Measurements from ENCODE around the gene TOR1A. TPM values are rescaled to one million over a fixed set of nuclear protein-coding genes. Genes with fewer than 3 reads are reported as not detected.

The TOR1A gene
- total RNA-seq, 1 experiment from 2014 or later: 47.6 TPM

DNA sequence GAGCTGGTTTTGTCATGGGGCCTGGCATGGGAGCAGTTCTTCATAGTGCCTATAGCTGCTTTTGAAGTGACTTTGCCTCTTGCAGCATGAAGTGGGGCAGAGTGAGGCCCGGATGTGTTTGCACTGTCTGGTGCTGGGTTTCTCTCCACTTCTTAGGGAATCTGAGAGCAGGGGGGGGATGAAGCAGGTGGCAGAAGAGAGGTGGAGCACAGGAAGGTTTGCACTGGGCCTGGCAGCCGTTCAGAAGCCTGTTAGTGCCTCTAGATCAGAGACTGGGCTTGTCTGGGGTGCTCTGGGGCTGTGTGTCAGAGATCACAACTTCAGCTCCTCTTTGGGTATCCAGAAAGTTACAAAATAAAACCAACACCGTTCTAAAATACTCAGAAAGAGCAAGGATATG, 29.7 kb upstream of the TOR1A start:
- no peak for DNase-seq (ENCODE audit: extremely low read depth, low read depth)

DNA sequence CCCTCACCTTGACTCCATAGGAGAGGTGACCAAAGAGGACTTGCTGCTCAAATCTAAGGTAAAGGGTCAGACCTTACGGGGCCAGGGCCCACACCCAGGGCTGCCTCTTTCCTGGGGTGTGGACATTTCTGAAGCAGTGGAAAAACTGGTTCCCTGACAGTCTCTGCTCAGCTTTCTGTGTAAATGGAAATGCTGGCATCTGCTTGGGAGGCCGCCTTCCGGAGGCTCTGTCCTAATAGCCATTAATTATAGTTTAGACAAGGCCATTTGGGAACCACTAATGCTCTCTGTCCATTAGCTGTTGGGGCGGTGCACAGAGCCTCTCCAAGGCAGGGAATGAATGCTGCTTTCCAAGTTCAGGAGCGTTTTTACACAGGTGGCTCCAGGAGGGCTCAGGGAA, 28.6 kb upstream of the TOR1A start:
- no peak for DNase-seq (ENCODE audit: extremely low read depth, low read depth)

DNA sequence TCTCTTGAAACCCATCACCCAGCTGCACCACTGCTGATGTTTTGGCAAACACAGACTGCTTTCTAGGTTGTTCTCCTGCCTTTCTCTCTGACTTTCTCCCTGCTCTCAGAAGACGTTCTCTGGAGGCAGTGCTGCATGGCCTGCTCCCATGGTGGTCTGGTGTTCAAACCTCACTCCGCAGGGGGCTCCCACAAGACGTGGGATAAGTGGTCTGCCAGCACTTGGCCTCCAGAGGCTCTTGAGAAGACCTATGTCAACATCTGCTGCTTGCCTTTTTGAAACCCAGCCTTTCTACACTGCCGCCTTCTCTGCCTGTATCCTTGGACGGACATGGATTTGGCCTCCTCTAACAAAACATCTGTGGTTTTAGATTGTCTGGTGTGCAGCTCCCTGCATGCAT, 27.9 kb upstream of the TOR1A start:
- no peak for DNase-seq (ENCODE audit: extremely low read depth, low read depth)

DNA sequence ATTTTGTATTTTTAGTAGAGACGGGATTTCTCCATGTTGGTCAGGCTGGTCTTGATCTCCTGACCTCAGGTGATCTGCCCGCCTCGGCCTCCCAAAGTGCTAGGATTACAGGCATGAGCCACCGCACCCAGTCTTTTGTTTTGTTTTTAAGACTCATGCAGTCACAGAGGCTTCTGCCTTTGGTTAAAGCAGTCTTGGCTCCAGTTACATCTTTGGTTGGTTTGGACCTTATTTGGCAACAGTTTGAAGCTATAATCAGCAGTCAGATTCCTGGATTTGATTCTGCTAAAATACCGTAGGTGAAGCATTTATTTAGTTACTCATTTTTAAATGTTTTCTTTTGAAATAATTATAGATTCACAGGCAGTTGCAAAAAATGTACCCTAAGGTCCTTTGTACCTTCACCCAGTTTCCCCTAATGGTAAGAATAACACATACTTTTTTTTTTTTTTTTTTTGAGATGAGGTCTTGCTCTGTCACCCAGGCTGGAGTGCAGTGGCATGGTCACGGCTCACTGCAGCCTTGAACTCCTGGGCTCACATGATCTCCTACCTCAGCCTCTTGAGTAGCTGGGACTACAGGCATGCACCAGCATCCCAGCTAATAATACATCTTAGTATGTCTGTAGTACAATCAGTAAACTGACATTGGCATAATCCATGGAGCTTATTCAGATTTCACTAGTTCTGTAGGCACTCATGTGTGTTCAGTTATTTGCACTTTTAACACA, 27.1 kb upstream of the TOR1A start:
- DNase-seq (ENCODE audit: extremely low read depth, low read depth): no peak

DNA sequence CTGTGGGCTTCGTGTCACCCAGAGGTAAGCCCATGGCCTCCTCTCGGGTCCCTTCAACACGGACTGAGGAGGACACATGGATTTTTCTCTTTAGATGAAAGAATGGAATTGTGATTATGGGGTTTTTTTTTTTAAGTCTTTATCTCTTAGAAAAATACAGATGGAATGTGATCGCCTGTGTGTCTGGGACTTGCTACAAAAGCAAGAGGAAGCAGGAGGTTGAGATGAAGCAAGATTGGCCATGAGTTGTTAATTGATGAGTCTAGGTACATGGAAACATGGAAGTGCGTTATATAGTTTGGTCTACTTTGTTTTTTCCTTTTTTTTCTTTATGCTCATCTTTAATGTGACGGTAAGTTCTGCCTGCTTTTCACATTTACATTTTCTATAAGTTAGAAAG, 26.0 kb upstream of the TOR1A start:
- no peak for DNase-seq (ENCODE audit: extremely low read depth, low read depth)

DNA sequence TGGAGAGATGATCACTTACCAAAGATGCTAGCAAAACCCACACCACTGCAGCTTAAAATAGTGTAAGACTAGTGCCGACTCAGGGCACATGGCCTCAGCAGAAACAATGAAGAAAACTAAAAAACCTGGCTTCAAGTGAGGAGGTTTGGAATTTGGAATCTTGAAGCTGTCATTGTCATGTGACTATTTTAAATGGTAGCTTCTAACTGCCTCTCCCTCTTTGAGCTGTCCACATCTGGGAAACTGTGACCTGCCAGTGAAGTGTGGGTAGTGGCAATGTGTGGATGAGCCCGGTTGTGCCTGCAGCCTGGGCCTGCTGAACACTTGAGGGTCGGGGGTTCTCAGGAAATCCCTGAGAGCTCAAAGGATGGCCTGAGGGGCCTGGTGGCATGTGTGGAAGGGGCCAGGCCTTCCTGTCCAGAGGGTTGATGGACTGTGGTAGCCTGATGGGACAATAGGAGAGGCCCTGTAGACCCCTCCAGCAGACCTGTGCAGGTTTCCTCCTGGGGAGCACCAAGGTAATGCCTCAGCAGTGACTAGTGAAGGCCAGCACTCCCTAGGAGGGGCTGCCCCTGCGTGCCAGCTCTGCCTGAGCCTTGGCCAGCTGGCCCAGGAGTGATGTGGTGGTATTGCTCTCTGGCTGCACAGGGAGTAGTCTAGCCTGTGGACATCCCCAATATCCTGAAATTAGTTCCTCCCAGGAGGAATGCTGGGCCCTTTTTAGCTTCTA, 24.9 kb upstream of the TOR1A start:
- no peak for DNase-seq (ENCODE audit: extremely low read depth, low read depth)

DNA sequence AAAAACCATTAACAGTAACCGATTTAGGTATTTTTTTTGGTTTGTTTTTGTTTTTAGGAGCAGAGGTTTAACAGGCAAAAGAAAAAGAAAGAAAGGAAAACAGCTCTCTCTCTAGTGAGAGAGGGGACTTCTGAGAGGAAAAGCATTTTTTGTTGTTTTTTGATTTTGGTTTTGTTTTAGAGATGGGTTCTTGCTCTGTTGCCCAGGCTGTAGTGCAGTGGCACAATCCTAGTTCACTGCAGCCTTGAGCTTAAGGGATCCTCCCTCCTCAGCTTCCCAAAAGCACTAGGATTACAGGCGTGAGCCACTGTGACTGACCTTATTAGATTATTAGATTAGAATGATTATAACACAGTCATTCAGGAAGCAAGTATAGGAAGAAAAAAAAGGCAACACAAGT, 21.4 kb upstream of the TOR1A start:
- DNase-seq (ENCODE audit: extremely low read depth, low read depth): no peak

DNA sequence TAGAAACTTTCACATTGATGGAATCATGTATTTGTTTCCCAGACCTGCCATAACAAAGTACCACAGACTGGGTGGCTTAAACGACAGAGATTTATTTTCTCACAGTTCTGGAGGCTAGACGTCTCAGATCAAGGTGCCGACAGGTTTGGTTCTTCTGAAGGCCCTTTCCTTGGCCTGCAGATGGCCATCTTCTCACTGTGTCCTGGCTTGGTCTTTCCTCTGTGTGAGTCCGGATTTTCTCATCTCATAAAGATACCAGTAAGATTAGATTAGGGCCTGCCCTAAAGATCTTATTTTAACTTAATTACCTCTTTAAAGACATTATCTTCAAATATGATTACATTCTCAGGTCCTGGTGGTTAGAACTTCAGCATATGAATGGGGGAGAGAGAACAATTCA, 17.1 kb upstream of the TOR1A start:
- no peak for DNase-seq (ENCODE audit: extremely low read depth, low read depth)

DNA sequence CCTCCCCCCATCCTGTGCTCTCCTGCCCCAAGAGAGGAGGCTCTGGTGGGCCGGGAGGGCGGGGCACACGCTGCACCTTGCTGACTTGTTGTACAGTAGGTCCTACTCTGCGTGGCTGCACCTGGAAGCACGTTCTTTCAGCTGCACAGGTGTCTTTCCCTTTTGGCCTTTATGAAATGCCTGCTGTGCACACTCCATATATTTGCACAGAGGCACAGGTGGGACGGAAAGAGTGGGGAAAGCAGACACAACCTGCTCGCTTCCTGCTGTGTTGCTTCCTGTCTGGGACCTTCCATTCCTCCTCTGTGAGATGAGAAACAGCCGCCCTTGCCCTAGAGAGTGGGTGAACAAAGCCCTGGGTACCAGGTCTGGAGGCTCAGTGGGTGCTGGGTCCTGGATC, 16.1 kb upstream of the TOR1A start:
- DNase-seq (ENCODE audit: extremely low read depth, low read depth): no peak

DNA sequence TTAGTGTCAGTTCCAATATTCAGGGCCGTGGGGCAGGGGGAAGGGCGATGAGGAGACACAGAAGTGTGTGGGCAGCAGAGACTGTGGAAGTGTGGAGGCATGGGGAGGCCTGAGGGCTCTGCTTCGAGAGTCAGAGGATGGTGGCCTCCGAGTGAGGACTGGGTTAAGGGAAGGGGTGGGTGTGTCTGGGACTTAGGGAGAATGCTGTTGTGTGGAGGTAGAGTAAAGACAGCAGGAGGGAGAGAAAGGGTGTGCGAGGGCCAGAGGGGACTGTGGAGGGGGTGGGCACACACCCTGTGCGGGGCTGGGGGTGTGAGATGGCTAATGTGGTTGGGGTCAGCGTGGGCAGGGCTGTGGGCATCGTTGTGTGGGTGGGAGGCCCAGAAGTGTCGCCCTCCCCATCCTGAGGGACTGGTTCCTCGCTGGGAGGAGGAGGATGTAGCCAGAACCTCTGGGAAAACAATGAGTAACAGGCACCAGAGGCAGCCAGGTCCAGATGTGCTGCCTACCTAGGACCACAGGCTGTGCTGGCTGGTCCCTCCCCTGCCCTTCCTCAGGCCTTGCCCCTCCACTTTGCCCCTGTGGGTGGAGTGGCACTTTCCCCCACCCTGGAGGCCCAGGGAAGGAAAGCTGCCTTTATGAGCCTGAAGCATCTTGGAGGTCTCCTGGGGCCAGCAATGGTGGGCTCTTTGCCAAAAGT, 15.5 kb upstream of the TOR1A start:
- DNase-seq (ENCODE audit: extremely low read depth, low read depth): no peak

DNA sequence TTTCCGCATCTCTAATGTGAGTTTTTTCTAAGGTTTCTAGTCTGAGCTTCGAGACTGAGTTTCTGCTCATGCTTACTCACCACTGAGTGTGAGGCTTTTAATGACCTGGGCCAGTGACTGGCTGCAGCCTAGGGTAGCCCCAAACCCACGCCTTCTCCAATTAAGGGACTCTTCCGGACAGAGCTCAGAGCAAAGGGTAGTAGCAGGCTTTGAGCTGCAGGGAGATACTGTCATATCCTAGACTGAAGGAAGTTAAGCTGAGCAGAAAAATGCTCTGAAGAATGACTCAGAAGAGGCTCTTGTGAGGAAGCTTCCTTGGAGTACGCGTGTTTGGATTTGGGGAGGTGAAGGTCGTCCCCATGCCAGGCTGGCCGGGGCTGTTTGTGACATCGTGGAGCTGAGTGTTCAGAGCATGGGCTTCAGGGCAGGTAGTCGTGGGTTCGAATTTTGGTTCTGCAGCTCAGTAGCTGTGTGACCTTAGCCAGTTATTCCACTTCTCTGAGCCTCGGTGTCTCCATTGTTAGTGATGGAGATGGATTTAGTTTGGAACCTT, 14.8 kb upstream of the TOR1A start:
- DNase-seq (ENCODE audit: extremely low read depth, low read depth): no peak

DNA sequence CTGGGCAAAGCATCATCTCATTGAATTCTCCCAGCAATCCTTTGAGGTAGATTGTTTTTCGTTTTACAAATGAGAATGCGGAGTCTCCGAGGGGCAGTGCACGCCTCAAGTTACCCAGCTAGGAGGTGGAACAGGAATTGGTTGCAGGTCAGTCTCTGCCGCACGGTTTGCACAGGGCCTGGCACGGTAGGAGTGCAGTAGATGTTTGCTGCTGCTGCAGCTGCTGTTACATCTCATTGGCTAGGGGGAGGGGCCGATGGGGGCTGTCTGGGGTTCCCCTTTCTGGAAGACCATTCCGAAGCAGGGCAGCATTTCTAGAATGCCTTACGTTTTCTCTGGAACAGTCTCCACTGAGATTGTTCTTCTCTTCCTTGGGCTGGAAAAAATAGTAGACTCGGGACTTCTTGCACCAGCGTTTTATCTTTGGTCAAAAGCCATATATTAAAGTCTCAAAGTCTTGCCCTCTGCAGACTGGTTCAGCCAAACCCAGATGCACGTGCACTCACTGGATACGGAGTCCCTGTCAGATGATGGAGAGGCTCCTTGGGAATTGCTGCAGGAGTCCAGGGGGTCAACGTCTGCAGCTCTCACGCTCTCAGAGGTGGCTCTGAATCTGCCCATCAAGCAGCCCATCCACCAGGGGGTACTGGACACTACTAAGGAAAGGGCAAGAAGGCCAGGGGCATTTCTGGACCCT, 12.5 kb upstream of the TOR1A start:
- DNase-seq (ENCODE audit: extremely low read depth, low read depth): no peak

DNA sequence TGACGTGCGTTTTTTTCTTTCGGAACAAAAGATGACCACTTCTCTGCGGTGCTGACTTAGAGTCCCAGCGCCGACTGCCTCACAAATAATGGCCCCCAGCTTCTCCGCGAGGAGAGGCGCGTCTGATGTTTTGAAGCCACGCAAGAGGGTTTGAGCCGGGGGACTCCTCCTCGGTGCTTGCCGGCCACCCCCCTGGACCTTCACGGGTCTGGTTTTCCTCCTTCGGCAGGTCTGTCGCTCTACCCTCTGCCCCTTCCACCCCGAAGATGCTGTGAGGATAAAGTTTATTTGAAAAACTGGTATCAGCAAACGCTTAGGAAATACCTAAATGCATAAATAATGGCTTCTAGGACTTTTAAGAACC, 11.9 kb upstream of the TOR1A start:
- no peak for DNase-seq (ENCODE audit: extremely low read depth, low read depth)

DNA sequence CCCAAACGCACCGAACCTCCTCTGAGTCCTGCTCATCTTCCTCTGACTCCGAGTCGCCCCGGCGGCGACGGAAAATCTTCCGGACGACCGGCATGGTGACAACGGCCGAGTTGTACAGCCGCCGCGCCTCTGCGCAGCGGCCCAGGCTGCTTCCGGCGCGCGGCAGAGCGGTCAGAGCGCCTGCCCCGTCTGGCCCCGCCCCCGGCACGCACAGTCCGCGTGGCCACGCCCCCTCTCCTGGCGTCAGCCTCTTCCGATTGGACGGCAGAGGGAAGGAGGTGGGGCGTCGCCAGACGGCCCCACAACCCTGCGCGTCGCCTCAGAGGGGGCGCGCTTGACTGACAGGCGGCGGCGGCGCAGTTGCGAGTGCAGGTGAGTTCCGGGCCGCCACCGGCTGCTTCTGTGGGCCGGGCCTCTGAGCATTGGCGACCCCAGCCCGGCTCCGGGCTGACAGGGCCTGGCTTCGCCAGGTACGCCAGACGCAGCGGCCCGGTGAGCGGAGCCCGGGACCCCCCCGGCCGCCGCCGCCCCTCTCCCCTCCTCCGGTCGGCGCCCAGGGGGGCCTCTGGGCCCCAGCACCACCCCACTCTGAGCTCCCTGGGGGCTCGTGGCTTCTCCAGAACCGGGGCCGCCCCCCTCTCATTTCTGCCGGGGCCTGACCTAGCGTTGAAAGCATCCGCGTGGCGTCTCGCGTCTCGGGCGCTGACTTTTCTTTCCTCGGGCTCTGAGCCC, 11.4 kb upstream of the TOR1A start, which contains the start of the genes C9orf78 and USP20:
Gene C9orf78, minus strand, starts transcription at position 148 of the 732 bp plus-strand sequence. Its CDS starts 54 bp downstream, at position 94.
Gene USP20, plus strand, starts transcription at position 331 of the 732 bp plus-strand sequence. CDS start 17,098 bp downstream, outside the sequence.
- DNase-seq (ENCODE audit: extremely low read depth, low read depth): peak; percentile 96

DNA sequence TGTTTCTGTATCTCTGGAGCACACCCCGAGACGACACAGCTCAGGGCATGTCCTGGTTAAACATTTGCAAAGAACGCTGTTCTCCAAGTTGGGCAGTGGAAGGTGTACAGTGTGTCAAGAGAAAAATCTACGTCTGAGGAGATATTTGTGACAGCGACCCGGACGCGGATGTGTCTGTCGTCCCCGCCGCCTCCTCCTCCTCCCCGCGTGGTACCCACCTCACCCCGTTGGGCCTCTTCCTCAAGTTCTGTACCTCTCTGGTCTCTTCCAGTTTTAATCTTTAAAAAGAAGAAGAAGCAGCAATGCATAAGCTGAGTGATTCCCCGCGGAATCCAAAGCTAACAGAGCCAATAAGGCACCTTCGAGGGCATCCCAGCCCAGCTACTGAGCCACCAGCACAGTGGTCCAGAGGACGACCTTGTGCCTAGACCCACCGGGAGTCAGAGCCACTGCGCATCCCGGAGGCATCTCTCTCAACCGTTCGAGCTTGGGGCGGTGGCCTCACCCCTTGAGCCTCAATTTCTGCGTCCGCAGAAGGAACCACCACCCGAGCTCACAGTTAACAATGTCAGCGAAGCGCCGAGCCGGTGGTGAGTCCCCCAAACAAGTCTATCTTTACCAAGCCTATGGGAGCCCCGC, 10.7 kb upstream of the TOR1A start:
- DNase-seq (ENCODE audit: extremely low read depth, low read depth): no peak

DNA sequence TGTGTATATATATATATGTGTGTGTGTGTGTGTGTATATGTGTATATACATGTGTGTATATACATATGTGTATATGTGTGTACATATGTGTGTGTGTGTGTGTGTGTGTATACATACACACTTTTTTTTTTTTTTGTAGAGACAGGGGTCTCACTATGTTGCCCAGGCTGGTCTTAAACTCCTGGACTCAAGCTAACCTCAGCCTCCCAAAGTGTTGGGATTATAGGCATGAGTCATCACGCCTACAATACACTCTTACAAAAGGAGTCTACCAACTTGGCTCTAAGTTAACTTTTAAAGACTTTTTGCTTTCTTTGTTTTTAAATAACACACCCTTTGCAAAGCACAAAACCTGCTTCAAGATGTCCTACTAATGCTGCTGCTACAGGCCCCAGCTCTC, 9.0 kb upstream of the TOR1A start:
- no peak for DNase-seq (ENCODE audit: extremely low read depth, low read depth)

DNA sequence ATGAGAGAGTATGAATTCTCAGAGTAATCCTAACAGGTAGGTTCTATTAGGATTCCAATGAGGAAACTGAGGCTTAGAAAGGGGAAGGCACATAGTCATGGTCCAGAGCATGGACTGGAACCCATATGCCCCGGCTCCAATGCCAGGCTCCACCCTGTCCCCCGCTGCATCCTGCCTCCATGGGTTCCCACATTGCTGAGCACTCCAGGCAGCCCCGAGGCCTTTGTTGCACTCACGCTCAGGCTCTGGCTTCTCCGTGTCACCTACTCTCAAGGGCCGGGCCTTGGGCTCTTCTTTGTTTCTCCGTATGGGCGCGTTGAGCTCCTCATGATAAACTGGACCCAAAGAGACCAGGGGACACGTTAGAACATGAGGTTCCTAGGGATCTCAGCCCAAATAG, 5.0 kb upstream of the TOR1A start:
- no peak for DNase-seq (ENCODE audit: extremely low read depth, low read depth)

DNA sequence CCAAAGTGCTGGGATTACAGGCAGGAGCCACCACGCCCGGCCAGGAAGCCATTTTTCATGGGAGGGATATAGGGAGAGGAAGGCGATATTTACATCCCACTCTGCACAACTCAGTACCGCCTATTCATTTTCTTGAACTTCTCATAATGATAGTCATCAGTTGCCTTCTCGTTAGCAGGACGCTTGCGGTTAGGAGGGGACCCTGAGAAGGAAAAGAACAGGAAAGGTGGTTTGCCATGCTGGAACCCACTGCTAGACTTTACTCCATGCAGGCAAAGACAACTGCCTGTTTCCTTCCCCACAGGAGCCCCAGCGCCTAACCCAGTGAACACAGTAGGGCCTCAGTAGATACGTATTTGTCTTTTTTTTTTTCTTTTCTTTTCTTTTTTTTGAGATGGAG, 4.1 kb upstream of the TOR1A start:
- DNase-seq (ENCODE audit: extremely low read depth, low read depth): no peak

DNA sequence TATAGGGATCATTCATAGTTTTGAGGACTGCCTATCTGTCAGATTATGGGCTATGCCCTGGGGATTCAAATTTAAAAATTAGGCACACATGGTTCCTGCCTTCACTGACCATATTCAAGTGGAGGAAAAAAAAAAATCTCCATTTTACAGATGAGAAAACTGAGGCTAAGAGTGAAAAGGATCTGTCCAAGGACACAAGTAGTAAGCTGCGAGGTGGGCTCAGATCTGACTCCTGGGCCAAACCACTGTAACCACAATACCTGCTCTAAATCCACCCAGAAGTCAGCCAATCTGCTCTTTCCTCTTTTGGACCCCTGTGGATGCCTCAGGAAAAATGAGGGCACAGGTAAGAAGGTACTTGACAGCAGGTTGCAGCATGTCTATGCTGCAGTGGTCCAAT, 2.8 kb upstream of the TOR1A start:
- DNase-seq (ENCODE audit: extremely low read depth, low read depth): no peak

DNA sequence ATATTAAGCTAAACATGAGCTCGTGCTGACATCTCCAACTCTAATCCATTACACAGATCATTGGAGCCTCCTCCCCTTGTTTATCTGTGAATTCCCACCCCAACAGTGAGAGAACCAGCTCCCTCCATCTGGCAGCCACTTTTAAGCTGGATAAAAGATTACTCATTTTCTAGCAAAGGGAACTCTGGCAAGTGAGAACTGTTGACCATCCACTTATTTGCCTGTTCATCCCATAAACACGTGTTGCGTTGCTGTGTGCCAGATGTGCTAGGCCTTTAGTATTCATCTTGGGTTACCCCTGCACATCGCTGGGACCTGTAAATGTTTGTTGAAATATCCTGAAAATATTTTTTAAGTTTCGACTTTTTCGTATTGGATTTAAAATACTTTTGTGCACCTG, 2.4 kb upstream of the TOR1A start:
- no peak for DNase-seq (ENCODE audit: extremely low read depth, low read depth)
